Stomach (tissue), 9 donors: ENCODE results near the gene WDR37. TPM values are rescaled to one million over a fixed set of nuclear protein-coding genes. Genes with fewer than 3 reads are reported as not detected.

Experiments used
- DNase-seq, 2 donors: peaks; one replicate each; pipeline versions ENCODE4 v3.0.0 to v3.0.0-alpha.2; 2013 to 2019
- H3K27ac ChIP-seq, 5 donors: fragments of 200-600 bp in 4 of 5; sonication (generic) in 4 of 5; one replicate each; pipeline ENCODE4 v1.5.1; 2013 to 2019; ENCODE audit warnings: mild to moderate bottlenecking in 1 of 5, moderate library complexity in 1 of 5
- H3K27me3 ChIP-seq, 3 donors: fragments of 200-600 bp; sonication (generic); one replicate each; pipeline ENCODE4 v1.5.1; 2017 to 2019; ENCODE audit warnings: mixed run types in 1 of 3
- H3K36me3 ChIP-seq, 4 donors: fragments of 200-600 bp; sonication (generic); 1 replicate in 3 of 4; 2 replicates in 1 of 4; pipeline ENCODE4 v1.5.1; 2016 to 2019
- H3K4me1 ChIP-seq, 4 donors: fragments of 200-600 bp; sonication (generic); one replicate each; pipeline ENCODE4 v1.5.1; 2016 to 2019
- H3K4me3 ChIP-seq, 4 donors: fragments of 200-600 bp; sonication (generic) in 3 of 4; one replicate each; pipeline ENCODE4 v1.5.1; 2016 to 2019; ENCODE audit warnings: mild to moderate bottlenecking in 1 of 4
- H3K9me3 ChIP-seq, 4 donors: fragments of 200-600 bp; sonication (generic); one replicate each; pipeline ENCODE4 v1.5.1; 2016 to 2019
- EP300 ChIP-seq: sonication (generic); formaldehyde crosslinking; IDR thresholded peaks from one replicate; pipeline ENCODE4 v1.6.1; 2017; ENCODE audit warnings: antibody characterized with exemption
- POLR2A ChIP-seq, 4 donors: fragments of 450-650 bp; IDR thresholded peaks; one replicate each; pipeline ENCODE4 v1.6.1; 2016; ENCODE audit warnings: antibody characterized with exemption in 4 of 4, control low read depth in 2 of 4, mild to moderate bottlenecking in 1 of 4, moderate library complexity in 1 of 4
- POLR2AphosphoS5 ChIP-seq, 3 donors: sonication (generic); formaldehyde crosslinking; IDR thresholded peaks; one replicate each; pipeline ENCODE4 v1.6.1; 2016; ENCODE audit warnings: antibody characterized with exemption in 3 of 3
- WGBS, 5 donors: extraction: QIAGEN DNeasy Blood & Tissue Kit in 3 of 5; methylation state at CpG; one replicate each; pipeline versions ENCODE4 v1.1.5 to v1.1.7; 2013 to 2018; 5-methylcytosine and 5-hydroxymethylcytosine counted together
- intact Hi-C: fragments of 100-400 bp; cut with DNase I; formaldehyde crosslinking; loops from one replicate; pipeline ENCODE4 v1.15.1; 2023; ENCODE audit warnings: low total_unique reads
- polyA plus RNA-seq, 3 donors: library from polyadenylated mRNA; stranded (reverse); fragments of 200-250 nt; gene quantifications; one replicate each; pipeline ENCODE4 v1.2.3, GENCODE V29; 2013
- total RNA-seq, 5 donors: library from RNA; depleted of rRNA; stranded (reverse); fragments of >200 nt; gene quantifications; one replicate each; pipeline versions ENCODE4 v1.1.0 to v1.2.3, GENCODE V29; 2014 to 2016
- TF ChIP-seq, protein P1 (sequence below), 7 experiments: fragments of 450-650 bp in 4 of 7; fragments of 200-600 bp in 3 of 7; sonication (generic) in 3 of 7; IDR thresholded peaks; one replicate each; pipeline ENCODE4 v1.5.1; 2016 to 2019; ENCODE audit warnings: antibody characterized with exemption in 7 of 7, control low read depth in 2 of 7, mild to moderate bottlenecking in 1 of 7
- donor health status: healthy with polysubstance abuse.
- donor health status: Bipolar disorder and iron deficiency.
- donor health status: healthy.

Gene WDR37
- total and polyA plus RNA-seq, 8 donors: 5.3 to 165 (median 12.6) TPM

DNA sequence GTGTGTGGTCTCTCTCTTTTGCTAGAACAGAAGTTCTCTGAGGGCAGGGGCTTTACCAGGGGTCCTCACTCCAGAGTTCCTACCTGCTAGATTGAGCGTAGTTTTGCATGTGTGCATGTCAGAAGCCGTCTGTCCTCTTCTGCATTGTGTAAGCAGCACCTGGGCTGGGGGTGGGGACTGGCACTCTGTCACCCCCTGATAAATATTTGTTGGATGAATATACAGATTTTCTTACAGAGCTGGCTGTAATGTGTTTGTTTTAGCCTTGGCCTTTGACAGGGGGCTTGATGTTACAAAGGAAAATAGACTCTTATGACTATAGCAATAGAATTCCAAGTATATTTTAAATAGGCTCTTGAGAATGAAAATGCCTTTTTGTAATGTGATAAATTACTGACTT is 46.6 kb downstream of the WDR37 start:
- Histone ChIP-seq H3K36me3 (peaks cover 55 to 97% (median 94%) of the 10 kb centered on the region in 4 donors), H3K27ac (no peak overlapping the region), H3K27me3 (no peaks in the 10 kb centered on the region), H3K4me3 (no peak overlapping the region), H3K9me3 (no peaks in the 10 kb centered on the region), H3K4me1 (peaks cover 0 to 9% (median 6%) of the 10 kb centered on the region in 4 donors)
- no peak for TF ChIP-seq POLR2AphosphoS5 (IDR thresholded peaks at IDR 0.05)
- no peak for TF ChIP-seq EP300
- no peak for TF ChIP-seq POLR2A (IDR thresholded peaks at IDR 0.05)
- TF ChIP-seq, protein P1, sequence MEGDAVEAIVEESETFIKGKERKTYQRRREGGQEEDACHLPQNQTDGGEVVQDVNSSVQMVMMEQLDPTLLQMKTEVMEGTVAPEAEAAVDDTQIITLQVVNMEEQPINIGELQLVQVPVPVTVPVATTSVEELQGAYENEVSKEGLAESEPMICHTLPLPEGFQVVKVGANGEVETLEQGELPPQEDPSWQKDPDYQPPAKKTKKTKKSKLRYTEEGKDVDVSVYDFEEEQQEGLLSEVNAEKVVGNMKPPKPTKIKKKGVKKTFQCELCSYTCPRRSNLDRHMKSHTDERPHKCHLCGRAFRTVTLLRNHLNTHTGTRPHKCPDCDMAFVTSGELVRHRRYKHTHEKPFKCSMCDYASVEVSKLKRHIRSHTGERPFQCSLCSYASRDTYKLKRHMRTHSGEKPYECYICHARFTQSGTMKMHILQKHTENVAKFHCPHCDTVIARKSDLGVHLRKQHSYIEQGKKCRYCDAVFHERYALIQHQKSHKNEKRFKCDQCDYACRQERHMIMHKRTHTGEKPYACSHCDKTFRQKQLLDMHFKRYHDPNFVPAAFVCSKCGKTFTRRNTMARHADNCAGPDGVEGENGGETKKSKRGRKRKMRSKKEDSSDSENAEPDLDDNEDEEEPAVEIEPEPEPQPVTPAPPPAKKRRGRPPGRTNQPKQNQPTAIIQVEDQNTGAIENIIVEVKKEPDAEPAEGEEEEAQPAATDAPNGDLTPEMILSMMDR (IDR thresholded peaks at IDR 0.05): no peak
- DNase-seq: no peak
- 78 to 84% (median 80%) methylated on average over 1 to 2 of the region's 2 CpGs for WGBS, 5 donors
- intact Hi-C loops: no loop called here

DNA sequence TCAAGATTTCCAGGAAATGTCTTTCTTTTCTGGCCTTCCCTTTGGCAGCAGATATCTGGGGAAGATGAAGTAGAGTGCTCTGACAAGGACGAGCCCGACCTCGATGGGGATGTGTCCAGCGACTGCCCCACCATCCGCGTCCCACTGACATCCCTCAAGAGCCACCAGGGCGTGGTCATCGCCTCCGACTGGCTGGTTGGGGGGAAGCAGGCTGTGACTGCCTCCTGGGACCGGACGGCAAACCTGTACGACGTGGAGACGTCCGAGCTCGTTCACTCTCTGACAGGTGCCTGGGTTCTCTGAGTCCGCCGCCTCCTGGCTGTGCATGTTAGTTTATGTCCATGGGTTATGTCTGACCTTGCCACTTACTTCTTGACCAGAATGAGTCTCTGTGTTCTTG is 47.4 kb downstream of the WDR37 start:
- Histone ChIP-seq H3K4me3 (no peak overlapping the region), H3K36me3 (peaks cover 56 to 97% (median 95%) of the 10 kb centered on the region in 4 donors), H3K27ac (no peak overlapping the region), H3K4me1 (peaks cover 0 to 9% (median 6%) of the 10 kb centered on the region in 4 donors), H3K27me3 (no peaks in the 10 kb centered on the region), H3K9me3 (no peaks in the 10 kb centered on the region)
- TF ChIP-seq POLR2A (IDR thresholded peaks at IDR 0.05): no peak
- TF ChIP-seq, protein P1 (IDR thresholded peaks at IDR 0.05): no peak
- no peak for TF ChIP-seq POLR2AphosphoS5 (IDR thresholded peaks at IDR 0.05)
- no peak for TF ChIP-seq EP300
- intact Hi-C loops: no loop called here
- no peak for DNase-seq
- WGBS, 5 donors: 94 to 98% (median 96%) methylated on average over 18 of the region's 18 CpGs

DNA sequence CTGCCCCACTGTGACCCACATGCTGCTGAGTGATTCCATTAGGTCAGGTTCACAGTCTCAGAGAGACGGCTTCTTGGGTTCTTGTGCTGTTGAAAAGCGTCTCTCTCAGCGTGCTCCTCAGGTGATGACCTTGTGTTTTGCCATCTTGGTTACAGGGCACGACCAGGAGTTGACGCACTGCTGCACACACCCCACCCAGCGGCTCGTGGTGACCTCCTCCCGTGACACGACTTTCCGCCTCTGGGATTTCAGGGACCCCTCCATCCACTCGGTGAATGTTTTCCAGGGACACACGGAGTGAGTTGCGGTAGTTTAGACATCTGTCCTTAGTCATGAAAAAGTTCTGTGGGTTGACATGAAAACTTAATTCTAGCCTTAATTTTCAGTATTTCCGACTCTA is 48.8 kb downstream of the WDR37 start:
- H3K9me3 ChIP-seq: no peaks in the 10 kb centered on the region
- 93 to 96% (median 95%) methylated on average over 14 of the region's 14 CpGs for WGBS, 5 donors
- no peaks in the 10 kb centered on the region for H3K27me3 ChIP-seq
- peaks cover 0 to 9% (median 6%) of the 10 kb centered on the region in 4 donors for H3K4me1 ChIP-seq
- H3K27ac ChIP-seq: no peak overlapping the region
- peaks cover 50 to 100% (median 96%) of the 10 kb centered on the region in 4 donors for H3K36me3 ChIP-seq
- no peak for DNase-seq
- H3K4me3 ChIP-seq: no peak overlapping the region
- intact Hi-C loops: no loop called here
- TF ChIP-seq POLR2A (IDR thresholded peaks at IDR 0.05): no peak
- TF ChIP-seq EP300: no peak
- TF ChIP-seq, protein P1 (IDR thresholded peaks at IDR 0.05): no peak
- no peak for TF ChIP-seq POLR2AphosphoS5 (IDR thresholded peaks at IDR 0.05)

DNA sequence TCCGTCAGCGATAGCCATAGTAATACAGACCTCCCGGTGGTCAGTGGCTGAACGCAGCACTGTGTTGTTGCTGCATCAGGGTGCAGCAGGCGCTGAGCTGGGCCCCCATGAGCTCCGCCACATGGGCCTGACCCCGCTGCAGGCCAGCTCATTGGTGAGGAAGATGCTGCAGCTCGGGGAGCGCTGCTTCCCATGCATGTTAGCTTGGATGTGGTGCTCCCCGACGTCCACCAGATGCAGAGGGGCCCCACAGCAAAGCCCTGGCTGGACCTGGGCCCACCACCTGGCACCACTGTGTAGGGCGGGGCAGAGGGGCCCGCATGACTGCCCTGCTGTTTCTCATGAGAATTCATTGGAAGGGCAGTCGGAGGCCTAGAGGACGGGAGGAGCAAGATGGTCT is 50.8 kb downstream of the WDR37 start:
- Histone ChIP-seq H3K27ac (no peak overlapping the region), H3K9me3 (no peaks in the 10 kb centered on the region), H3K4me1 (peaks cover 0 to 13% (median 6%) of the 10 kb centered on the region in 4 donors), H3K4me3 (no peak overlapping the region), H3K36me3 (peaks cover 50 to 98% (median 94%) of the 10 kb centered on the region in 4 donors), H3K27me3 (no peaks in the 10 kb centered on the region)
- TF ChIP-seq POLR2A (IDR thresholded peaks at IDR 0.05): no peak
- no peak for TF ChIP-seq EP300
- TF ChIP-seq, protein P1 (IDR thresholded peaks at IDR 0.05): no peak
- TF ChIP-seq POLR2AphosphoS5 (IDR thresholded peaks at IDR 0.05): no peak
- DNase-seq: no peak
- WGBS, 5 donors: 86 to 91% (median 89%) methylated on average over 4 to 15 of the region's 15 CpGs
- intact Hi-C loops: no loop called here
